ENCODE results near the gene RPS6KL1.
A peak's percentile ranks its signal among the peaks of the same experiment; 100 is the strongest.

The RPS6KL1 gene

DNA sequence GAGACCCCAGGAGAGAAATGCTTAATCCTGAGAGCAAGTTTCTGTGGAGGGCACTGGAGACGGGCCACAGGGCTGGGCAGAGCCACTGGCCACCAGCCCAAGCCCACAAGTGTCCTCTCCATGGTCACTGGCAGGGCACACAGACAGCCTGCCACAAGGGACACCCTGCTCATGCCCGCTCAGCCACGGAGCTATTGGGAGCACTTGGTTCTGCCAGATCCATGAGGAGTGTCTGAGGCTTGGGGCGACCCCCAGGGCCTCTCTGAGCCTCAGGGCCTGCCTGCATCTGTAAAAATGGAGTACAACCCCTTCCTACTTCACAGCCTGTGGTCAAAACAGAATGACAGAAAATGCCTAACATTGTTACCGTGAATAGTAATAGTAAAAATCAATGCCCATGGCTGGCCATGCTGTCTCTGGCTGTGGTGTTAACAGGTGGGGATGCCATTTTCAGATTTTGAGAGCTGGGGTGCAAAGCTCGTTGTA is 29.2 kb upstream of the RPS6KL1 start:
- DNase-seq (ENCODE audit: low spot score): no peak

DNA sequence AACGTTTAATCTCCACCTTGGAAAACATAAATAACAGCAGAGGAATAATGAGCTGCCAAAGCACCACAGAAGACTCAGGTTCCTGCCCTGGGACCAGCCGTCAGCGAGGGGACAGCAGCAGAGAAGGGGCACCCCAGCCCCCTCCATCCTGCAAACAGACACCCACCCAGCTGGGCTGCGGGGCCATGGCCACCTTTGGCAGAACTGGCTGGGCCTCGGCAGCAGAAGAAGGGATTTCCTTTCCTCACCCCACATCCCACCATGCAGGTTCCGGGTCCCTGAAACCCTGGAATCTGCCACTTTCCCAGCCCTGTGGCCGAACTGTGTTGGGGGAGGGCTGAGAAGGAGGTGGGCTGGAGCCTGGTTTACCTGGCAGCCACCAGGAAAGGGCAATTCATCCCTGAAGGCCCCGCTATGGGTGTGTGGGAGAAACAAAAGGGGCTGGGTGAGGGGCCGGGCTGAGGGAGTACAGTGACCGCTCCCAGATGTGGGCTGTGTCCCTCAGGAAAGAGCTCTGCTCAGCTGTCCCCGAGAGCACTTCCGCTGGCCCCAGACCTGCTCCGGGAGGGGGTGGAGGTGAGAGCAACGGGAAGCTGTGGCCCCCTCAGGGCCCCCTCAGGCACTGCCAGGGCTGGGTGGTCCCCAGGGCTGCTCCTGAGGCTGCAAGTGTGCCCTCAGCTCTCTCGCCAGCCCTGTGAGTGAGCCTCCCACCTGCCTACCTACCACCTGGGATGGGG is 28.6 kb upstream of the RPS6KL1 start:
- no peak for DNase-seq (ENCODE audit: low spot score)

- DNase-seq (ENCODE audit: low spot score): no peak
Observed at GRCh38 chr14:74950795-74951442, 27.9 kb upstream of the RPS6KL1 start.

GRCh38 chr14:74949859-74950573 is 27.0 kb upstream of the RPS6KL1 start:
- no peak for DNase-seq (ENCODE audit: low spot score)

DNA sequence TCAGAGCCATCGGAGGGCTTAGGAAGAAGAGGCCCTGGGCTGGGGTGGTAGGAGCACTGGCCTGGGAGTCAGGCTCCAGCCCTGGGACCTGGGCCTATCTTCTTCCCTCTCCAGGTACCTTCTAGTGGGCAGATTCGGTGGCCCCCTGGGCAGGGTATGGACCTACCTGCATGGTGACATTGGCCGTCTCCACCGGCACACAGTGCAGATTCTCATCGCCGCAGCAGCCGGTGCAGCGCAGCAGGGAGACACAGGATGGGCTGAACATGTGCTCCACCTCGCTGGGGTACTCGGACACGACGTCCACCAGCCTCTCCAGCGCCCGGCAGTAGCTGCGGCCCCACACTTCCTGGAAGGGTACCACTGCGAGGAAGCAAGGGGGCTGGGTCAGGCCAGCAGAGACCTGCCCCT is 26.1 kb upstream of the RPS6KL1 start:
- no peak for DNase-seq (ENCODE audit: low spot score)

- no peak for DNase-seq (ENCODE audit: low spot score)
Observed at GRCh38 chr14:74948228-74949175, 25.4 kb upstream of the RPS6KL1 start.

DNA sequence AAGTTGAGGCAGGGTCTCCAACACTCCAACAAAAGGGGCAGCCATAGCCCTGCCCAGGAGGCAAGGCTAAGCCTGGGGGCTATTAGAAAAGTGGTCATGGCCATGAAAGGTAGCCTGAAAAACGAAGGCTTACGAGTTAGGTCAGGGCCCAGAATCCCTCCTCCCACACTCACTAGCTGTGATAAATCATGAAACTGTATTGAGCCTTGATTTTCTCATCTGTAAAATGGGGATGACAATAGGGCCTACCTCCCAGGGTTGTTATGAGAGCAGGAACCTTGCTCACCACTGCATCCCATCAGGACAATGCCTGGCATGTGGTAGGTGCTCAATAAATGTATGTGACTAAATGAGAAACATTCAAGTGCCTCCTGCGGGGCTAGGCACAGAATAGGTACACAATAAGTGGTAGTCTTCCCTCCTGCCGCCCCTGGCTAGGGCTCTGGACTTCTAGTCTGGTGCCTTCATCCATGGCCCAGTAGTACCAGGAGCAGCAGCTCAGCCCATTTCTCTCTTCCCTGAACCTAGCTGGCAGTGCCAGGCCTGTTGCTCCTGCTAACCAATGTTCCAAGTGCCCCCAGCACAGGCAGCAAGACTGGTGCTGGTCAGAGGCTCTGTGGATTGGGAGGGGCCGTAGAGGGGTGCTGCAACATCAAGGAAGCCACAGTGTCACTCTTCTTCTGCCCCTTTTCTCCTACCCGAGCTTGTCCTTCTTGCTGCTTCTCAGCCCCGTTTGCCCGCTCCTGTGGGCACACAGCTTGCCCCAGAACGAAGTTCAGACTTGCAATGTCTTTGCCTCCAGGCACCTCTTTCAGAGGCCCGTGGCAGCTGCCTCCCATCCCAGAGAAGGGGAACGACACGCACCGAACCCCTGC is 24.5 kb upstream of the RPS6KL1 start:
- DNase-seq (ENCODE audit: low spot score): no peak

GRCh38 chr14:74946659-74947281 is 23.7 kb upstream of the RPS6KL1 start:
- no peak for DNase-seq (ENCODE audit: low spot score)

- DNase-seq (ENCODE audit: low spot score): peak; percentile 70
Observed at GRCh38 chr14:74945852-74946658, 23.0 kb upstream of the RPS6KL1 start.

DNA sequence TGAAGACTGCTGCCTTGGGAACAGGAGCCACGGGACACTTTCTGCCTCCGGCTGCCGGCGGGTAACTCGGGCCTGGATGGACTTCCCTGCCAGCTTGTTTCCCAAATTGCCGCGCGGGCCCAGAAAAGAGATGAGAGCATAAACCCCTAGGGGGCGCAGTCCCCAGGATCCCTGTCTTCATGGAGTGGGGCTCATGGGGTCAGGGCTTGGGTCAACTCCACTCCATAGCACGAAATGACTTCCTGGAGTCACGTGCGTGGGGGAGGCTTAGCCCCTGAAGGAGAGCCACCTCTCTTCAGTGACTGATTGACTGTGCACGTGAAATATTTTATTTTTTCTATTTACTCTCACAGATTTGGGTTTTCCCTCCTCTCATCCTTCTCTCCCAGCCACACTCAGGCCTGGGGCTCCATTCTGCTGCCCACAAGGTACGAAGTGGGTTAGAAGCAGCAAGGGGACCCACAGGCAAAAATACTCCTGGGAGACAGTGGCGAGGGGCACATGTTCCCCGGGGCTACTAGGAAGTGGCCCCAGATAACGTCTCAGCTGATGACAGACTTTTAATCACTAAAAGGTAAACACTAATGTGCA is 22.3 kb upstream of the RPS6KL1 start:
- no peak for DNase-seq (ENCODE audit: low spot score)

DNA sequence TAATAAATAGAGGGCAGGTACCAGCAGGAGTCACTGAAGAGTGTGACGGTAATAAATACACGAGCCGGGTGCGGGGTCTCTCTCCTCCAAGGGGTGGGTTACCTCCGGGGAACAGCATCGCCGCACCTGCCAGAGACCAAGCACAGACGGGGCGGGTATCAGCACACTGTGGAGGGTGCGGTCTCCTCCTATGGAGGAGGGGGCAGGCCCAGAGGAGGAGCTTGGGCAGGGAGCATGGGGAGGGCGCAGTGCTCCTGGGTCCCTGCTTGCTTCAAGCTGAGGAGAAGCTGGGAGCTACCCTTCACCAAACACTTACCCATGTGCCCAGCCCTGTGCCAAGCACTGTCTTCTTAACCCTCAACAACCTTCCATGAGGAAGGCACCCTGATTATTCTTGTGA is 19.5 kb upstream of the RPS6KL1 start:
- no peak for DNase-seq (ENCODE audit: low spot score)

GRCh38 chr14:74942181-74942580 is 19.1 kb upstream of the RPS6KL1 start:
- no peak for DNase-seq (ENCODE audit: low spot score)

DNA sequence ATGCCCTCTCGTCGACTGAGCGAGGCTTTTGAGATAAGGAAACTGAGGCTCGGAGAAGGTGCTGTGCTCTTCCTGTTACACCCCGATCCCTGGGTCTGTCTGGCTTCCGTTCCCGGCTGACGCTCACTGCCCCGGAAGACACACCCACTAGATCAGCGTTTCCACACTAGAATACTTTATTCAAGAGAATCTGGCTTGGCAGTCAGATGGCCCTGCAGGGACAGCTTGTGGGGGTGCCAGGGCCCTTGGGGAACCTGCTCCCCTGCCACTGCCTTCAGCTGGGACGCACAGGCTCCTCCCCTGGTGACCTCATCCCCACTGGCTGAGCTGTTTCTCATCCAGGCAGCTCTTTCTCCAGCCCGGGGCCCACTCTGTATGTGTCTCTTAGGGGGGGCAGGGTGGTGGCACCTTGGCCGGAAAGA is 18.6 kb upstream of the RPS6KL1 start:
- DNase-seq (ENCODE audit: low spot score): peak; percentile 60

- no peak for DNase-seq (ENCODE audit: low spot score)
Observed at GRCh38 chr14:74940956-74941565, 18.0 kb upstream of the RPS6KL1 start.

- DNase-seq (ENCODE audit: low spot score): no peak
Observed at GRCh38 chr14:74938531-74939495, 15.8 kb upstream of the RPS6KL1 start.

DNA sequence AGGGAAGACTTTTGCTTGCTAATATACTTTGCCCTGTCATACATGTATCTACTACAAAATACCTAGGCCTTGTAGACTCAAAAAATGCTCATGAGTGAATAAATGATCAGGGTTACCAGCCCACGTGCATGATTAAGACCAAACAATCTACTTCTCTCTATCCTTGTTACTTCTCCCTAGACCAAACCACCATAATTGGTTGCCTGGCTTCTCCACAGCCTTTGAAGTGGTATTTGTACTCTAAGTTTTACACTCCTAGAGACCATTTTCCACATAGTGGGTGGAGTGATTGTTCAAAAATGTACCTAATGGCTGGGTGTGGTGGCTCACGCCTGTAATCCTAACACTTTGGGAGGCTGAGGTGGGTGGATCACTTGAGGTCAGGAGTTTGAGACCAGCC is 14.1 kb upstream of the RPS6KL1 start:
- DNase-seq (ENCODE audit: low spot score): no peak

DNA sequence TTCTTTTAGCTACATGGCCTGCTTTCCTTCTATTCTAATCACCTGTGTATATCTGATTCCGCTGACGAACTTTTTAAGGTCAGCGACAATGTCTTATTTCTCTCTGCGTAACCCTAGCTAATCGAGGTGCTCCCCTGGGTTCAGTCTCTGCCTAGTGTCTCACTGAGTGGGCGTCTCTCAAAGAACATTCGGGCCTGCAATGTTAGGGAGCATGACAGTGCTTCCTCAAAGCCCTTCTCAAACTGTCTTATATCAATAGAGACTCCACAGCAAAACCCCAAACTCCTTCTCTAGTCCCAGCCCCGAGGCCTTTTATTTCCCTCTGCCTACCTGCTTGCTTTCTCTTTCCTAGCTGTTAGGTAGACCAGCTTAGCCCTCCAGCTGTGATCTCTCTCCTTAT is 13.7 kb upstream of the RPS6KL1 start:
- no peak for DNase-seq (ENCODE audit: low spot score)
